Colonic mucosa (tissue), 4 donors: ENCODE measurements around the gene LPGAT1. TPM values are rescaled to one million over a fixed set of nuclear protein-coding genes. Genes with fewer than 3 reads are reported as not detected.
"Not testable (repeated sequence)": the region's sequence is repeated elsewhere in the genome, so short reads cannot be mapped to it uniquely, and the experiment has no call there.

Source experiments
- DNase-seq: peaks from one replicate; pipeline ENCODE4 v3.0.0-alpha.2; 2020
- H3K27ac ChIP-seq: fragments of 200-600 bp; one replicate; pipeline ENCODE4 v1.8.0; 2021
- H3K27me3 ChIP-seq: fragments of 200-600 bp; one replicate; pipeline ENCODE4 v1.8.0; 2021
- H3K36me3 ChIP-seq: fragments of 200-600 bp; one replicate; pipeline ENCODE4 v1.8.0; 2021
- H3K4me1 ChIP-seq: fragments of 200-600 bp; one replicate; pipeline ENCODE4 v1.8.0; 2021; ENCODE audit warnings: mild to moderate bottlenecking
- H3K4me3 ChIP-seq: fragments of 200-600 bp; one replicate; pipeline ENCODE4 v1.8.0; 2021
- H3K9ac ChIP-seq, 2 donors: one replicate each; pipeline ENCODE4 v1.7.0; 2013; ENCODE audit warnings: control low read depth in 2 of 2, low read depth in 2 of 2, low read length in 2 of 2
- H3K9me3 ChIP-seq: fragments of 200-600 bp; one replicate; pipeline ENCODE4 v1.8.0; 2021
- intact Hi-C: fragments of 100-400 bp; cut with DNase I; formaldehyde crosslinking; loops from one replicate; pipeline ENCODE4 v1.14.1; 2022
- total RNA-seq, 2 donors: library from RNA; stranded (reverse); fragmentation: NEBNext Ultra II Directional in 1 of 2; extraction: Animal tissue kit (Norgen Biotek cat#: 25700) in 1 of 2; gene quantifications; one replicate each; pipeline ENCODE4 v1.2.1, GENCODE V29; 2021
- TF ChIP-seq, protein P1 (sequence below): fragments of 200-600 bp; IDR thresholded peaks from one replicate; pipeline ENCODE4 v1.8.0; 2022; ENCODE audit warnings: antibody characterized with exemption, mild to moderate bottlenecking
- donor health status: healthy.
- donor health status: DM: no; HTN: no; CAD: no.
- donor health status: DM: no; HTN: no; CAD: no.

The LPGAT1 gene
- total RNA-seq, 2 donors from 2014 or later: 44.2 to 50.8 TPM

- Histone ChIP-seq H3K27me3 (no peaks in the 10 kb centered on the region), H3K9me3 (no peaks in the 10 kb centered on the region), H3K27ac (no peak overlapping the region), H3K4me3 (no peak overlapping the region), H3K4me1 (no peaks in the 10 kb centered on the region), H3K9ac (no peak overlapping the region), H3K36me3 (no peaks in the 10 kb centered on the region)
- intact Hi-C loops: loop anchor here (5.0 kb wide), 3 partner anchors 137 to 312 kb away; partner anchors contain the start of gene LPGAT1
- no peak for DNase-seq
- TF ChIP-seq, protein P1, sequence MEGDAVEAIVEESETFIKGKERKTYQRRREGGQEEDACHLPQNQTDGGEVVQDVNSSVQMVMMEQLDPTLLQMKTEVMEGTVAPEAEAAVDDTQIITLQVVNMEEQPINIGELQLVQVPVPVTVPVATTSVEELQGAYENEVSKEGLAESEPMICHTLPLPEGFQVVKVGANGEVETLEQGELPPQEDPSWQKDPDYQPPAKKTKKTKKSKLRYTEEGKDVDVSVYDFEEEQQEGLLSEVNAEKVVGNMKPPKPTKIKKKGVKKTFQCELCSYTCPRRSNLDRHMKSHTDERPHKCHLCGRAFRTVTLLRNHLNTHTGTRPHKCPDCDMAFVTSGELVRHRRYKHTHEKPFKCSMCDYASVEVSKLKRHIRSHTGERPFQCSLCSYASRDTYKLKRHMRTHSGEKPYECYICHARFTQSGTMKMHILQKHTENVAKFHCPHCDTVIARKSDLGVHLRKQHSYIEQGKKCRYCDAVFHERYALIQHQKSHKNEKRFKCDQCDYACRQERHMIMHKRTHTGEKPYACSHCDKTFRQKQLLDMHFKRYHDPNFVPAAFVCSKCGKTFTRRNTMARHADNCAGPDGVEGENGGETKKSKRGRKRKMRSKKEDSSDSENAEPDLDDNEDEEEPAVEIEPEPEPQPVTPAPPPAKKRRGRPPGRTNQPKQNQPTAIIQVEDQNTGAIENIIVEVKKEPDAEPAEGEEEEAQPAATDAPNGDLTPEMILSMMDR: no peak
Observed at GRCh38 chr1:211695135-211695816, 135.3 kb downstream of the LPGAT1 start.

GRCh38 chr1:211693911-211694310 lies 136.7 kb downstream of the LPGAT1 start:
- intact Hi-C loops, H3K4me3 ChIP-seq, DNase-seq, H3K27ac ChIP-seq, H3K9me3 ChIP-seq, H3K4me1 ChIP-seq, H3K36me3 ChIP-seq, H3K9ac ChIP-seq, H3K27me3 ChIP-seq: not testable (repeated sequence)

Other genes with a start within 250 kb of the LPGAT1 start
- gene NEK2, start 155.1 kb downstream of the LPGAT1 start, total RNA-seq: 10 to 100 TPM in 1 of 2 donors, 1 to 10 TPM in 1; 9.3 to 31.2 TPM
- gene INTS7, start 204.8 kb upstream of the LPGAT1 start, total RNA-seq: 10 to 100 TPM; 11.0 to 18.5 TPM
- 10 to 100 TPM in 1 of 2 donors, 1 to 10 TPM in 1; 5.2 to 19.9 TPM for gene DTL, start 205.0 kb upstream of the LPGAT1 start, total RNA-seq